ENCODE results near the gene FAM181A.

The FAM181A gene

GRCh38 chr14:93947282-93947681 is 20.1 kb downstream of the FAM181A start:
- no peak for DNase-seq (ENCODE audit: extremely low read depth in 1 of 2, low read depth in 1 of 2)

GRCh38 chr14:93949511-93950075 is 22.4 kb downstream of the FAM181A start:
- no peak for DNase-seq (ENCODE audit: extremely low read depth in 1 of 2, low read depth in 1 of 2)

GRCh38 chr14:93950948-93951634 is 23.9 kb downstream of the FAM181A start:
- DNase-seq (ENCODE audit: extremely low read depth in 1 of 2, low read depth in 1 of 2) = no peak

GRCh38 chr14:93951635-93952540 is 24.7 kb downstream of the FAM181A start:
- no peak for DNase-seq (ENCODE audit: extremely low read depth in 1 of 2, low read depth in 1 of 2)

- DNase-seq (ENCODE audit: extremely low read depth in 1 of 2, low read depth in 1 of 2) = no peak
These were observed 25.7 kb downstream of the FAM181A start for GRCh38 chr14:93952829-93953228.

- DNase-seq (ENCODE audit: extremely low read depth in 1 of 2, low read depth in 1 of 2) = no peak
These were observed 26.1 kb downstream of the FAM181A start for GRCh38 chr14:93953263-93953662.

GRCh38 chr14:93953739-93954515 is 26.8 kb downstream of the FAM181A start:
- no peak for DNase-seq (ENCODE audit: extremely low read depth in 1 of 2, low read depth in 1 of 2)

GRCh38 chr14:93954516-93954830 is 27.3 kb downstream of the FAM181A start:
- DNase-seq (ENCODE audit: extremely low read depth in 1 of 2, low read depth in 1 of 2) = no peak

- DNase-seq (ENCODE audit: extremely low read depth in 1 of 2, low read depth in 1 of 2) = no peak
These were observed 28.0 kb downstream of the FAM181A start for GRCh38 chr14:93954900-93955849.

GRCh38 chr14:93955850-93956481 is 28.8 kb downstream of the FAM181A start:
- DNase-seq (ENCODE audit: extremely low read depth in 1 of 2, low read depth in 1 of 2) = no peak

GRCh38 chr14:93956514-93957332 is 29.6 kb downstream of the FAM181A start:
- DNase-seq (ENCODE audit: extremely low read depth in 1 of 2, low read depth in 1 of 2) = no peak

- no peak for DNase-seq (ENCODE audit: extremely low read depth in 1 of 2, low read depth in 1 of 2)
These were observed 30.2 kb downstream of the FAM181A start for GRCh38 chr14:93957333-93957710.

GRCh38 chr14:93957751-93958566 is 30.8 kb downstream of the FAM181A start:
- no peak for DNase-seq (ENCODE audit: extremely low read depth in 1 of 2, low read depth in 1 of 2)

GRCh38 chr14:93958567-93959238 is 31.6 kb downstream of the FAM181A start:
- DNase-seq (ENCODE audit: extremely low read depth in 1 of 2, low read depth in 1 of 2) = no peak

- DNase-seq (ENCODE audit: extremely low read depth in 1 of 2, low read depth in 1 of 2) = peak; percentile 77 to 84
These were observed 32.3 kb downstream of the FAM181A start for GRCh38 chr14:93959239-93960107.

GRCh38 chr14:93960108-93960475 is 32.9 kb downstream of the FAM181A start:
- DNase-seq (ENCODE audit: extremely low read depth in 1 of 2, low read depth in 1 of 2) = no peak

All from activated CD8-positive, alpha-beta memory T cell treated with anti-CD3 and anti-CD28 coated beads for 1 hour (primary cell).